WI38 (cell line): ENCODE measurements around the gene OXSR1.

ENCODE experiments used
- H3K4me3 ChIP-seq: 2 replicates; pipeline ENCODE4 v1.5.1; 2011; ENCODE audit warnings: low read depth, mild to moderate bottlenecking, control low read depth, low read length
- CTCF ChIP-seq: IDR thresholded peaks from 2 replicates; pipeline ENCODE4 v1.5.1; 2012; ENCODE audit warnings: low read depth, mild to moderate bottlenecking, control low read depth, low read length

OXSR1 gene

GRCh38 chr3:38267662-38268061, 102.3 kb downstream of the OXSR1 start:
- no peak overlapping the region for H3K4me3 ChIP-seq
- TF ChIP-seq CTCF = no peak

GRCh38 chr3:38268087-38268486, 102.8 kb downstream of the OXSR1 start:
- TF ChIP-seq CTCF = no peak
- H3K4me3 ChIP-seq = no peak overlapping the region

GRCh38 chr3:38268522-38268921, 103.2 kb downstream of the OXSR1 start:
- H3K4me3 ChIP-seq = no peak overlapping the region
- no peak for TF ChIP-seq CTCF

- no peak for TF ChIP-seq CTCF
- H3K4me3 ChIP-seq = no peak overlapping the region
Measured at GRCh38 chr3:38270606-38271005, 105.3 kb downstream of the OXSR1 start.

GRCh38 chr3:38271553-38271952, 106.2 kb downstream of the OXSR1 start:
- TF ChIP-seq CTCF = no peak
- H3K4me3 ChIP-seq = no peak overlapping the region

GRCh38 chr3:38274864-38275649, 109.7 kb downstream of the OXSR1 start:
- H3K4me3 ChIP-seq = no peak overlapping the region
- no peak for TF ChIP-seq CTCF

GRCh38 chr3:38275658-38276057, 110.3 kb downstream of the OXSR1 start:
- TF ChIP-seq CTCF = no peak
- H3K4me3 ChIP-seq = no peak overlapping the region
